Measurements from ENCODE around the gene BRMS1L. TPM values are rescaled to one million over a fixed set of nuclear protein-coding genes. Genes with fewer than 3 reads are reported as not detected.
A peak's percentile ranks its signal among the peaks of the same experiment; 100 is the strongest.

BRMS1L gene
- polyA plus RNA-seq, 2 of the 4 experiments (the other 2 are of a cell fraction): 17.0 to 18.1 TPM

DNA sequence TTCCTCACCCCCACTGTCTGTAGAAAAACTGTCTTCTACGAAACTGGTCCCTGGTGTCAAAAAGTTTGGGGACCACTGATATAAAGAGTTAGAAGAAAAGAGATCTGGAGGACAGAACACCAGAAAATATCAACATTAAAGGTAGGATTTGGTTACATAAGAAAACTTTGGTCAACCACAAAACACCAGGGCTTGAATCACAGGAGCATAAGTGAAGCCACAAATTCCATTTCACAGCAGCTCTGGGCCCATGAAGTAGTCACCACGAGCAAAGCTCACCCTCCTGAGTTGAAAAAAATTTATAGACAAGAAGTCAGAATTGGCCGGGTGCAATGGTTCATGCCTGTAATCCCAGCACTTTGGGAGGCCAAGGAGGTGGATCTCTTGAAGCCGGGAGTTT lies 36.5 kb upstream of the BRMS1L start:
- H3K27ac ChIP-seq: no peak overlapping the region
- TF ChIP-seq PHF8 (IDR thresholded peaks at IDR 0.05; ENCODE audit: borderline replicate concordance, low read depth): no peak
- no peak for TF ChIP-seq BCL3 (IDR thresholded peaks at IDR 0.05)
- TF ChIP-seq FOSL2 (IDR thresholded peaks at IDR 0.05): no peak
- TF ChIP-seq FOSL2 (CRISPR knock-in tag; IDR thresholded peaks at IDR 0.05): no peak
- no peak for TF ChIP-seq HOXB13 (CRISPR knock-in tag; IDR thresholded peaks at IDR 0.05; ENCODE audit: low read depth)
- no peak for TF ChIP-seq SREBF2 (IDR thresholded peaks at IDR 0.05)
- TF ChIP-seq ZFP36 (IDR thresholded peaks at IDR 0.05; ENCODE audit: borderline replicate concordance, partially characterized antibody): no peak
- no peak for TF ChIP-seq CEBPB (IDR thresholded peaks at IDR 0.05)
- TF ChIP-seq EHMT2 (IDR thresholded peaks at IDR 0.05; ENCODE audit: low read depth): no peak
- TF ChIP-seq HDAC2 (IDR thresholded peaks at IDR 0.05): no peak
- no peak for TF ChIP-seq CBX8 (IDR thresholded peaks at IDR 0.05)
- no peak for TF ChIP-seq HOXA7 (CRISPR knock-in tag; IDR thresholded peaks at IDR 0.05)
- TF ChIP-seq CHD4 (IDR thresholded peaks at IDR 0.05; ENCODE audit: borderline replicate concordance): no peak
- TF ChIP-seq HOXB5 (CRISPR knock-in tag; IDR thresholded peaks at IDR 0.05): no peak
- no peak for TF ChIP-seq POLR2A (IDR thresholded peaks at IDR 0.05; ENCODE audit: low read length)
- TF ChIP-seq, protein P1, sequence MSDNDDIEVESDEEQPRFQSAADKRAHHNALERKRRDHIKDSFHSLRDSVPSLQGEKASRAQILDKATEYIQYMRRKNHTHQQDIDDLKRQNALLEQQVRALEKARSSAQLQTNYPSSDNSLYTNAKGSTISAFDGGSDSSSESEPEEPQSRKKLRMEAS (IDR thresholded peaks at IDR 0.05): no peak
- no peak for TF ChIP-seq NFE2L2 (conservative IDR thresholded peaks at IDR 0.05; ENCODE audit: low read length)
- H3K4me1 ChIP-seq: no peaks in the 10 kb centered on the region
- FAIRE-seq (no peak), DNase-seq (ENCODE audit: low read depth in 1 of 2, low spot score in 1 of 2) (no peak), ATAC-seq (no peak)
- ChIA-PET POLR2A (no interaction called here), CTCF (no interaction called here)
- 73% methylated on average over 4 of the region's 4 CpGs for WGBS (ENCODE audit: missing lambda C conversion rate)
- H3K4me2 ChIP-seq: no peak overlapping the region
- H3K4me3 ChIP-seq: no peak overlapping the region
- H3K9me3 ChIP-seq: no peaks in the 10 kb centered on the region

GRCh38 chr14:35797796-35798195 lies 28.3 kb upstream of the BRMS1L start:
- no peaks in the 10 kb centered on the region for H3K4me1 ChIP-seq
- ChIA-PET CTCF (interaction anchor here (1.2 kb wide), 1 partner anchor 21 kb away, joined by 3 read pairs; no protein-coding TSS in a partner anchor), POLR2A (no interaction called here)

GRCh38 chr14:35806006-35806907 lies 19.9 kb upstream of the BRMS1L start:
- TF ChIP-seq TFCP2L1 (CRISPR knock-in tag; IDR thresholded peaks at IDR 0.05) (no peak), MAFK (IDR thresholded peaks at IDR 0.05; ENCODE audit: partially characterized antibody) (peak; percentile 78)
- FAIRE-seq: no peak
- no peak for ATAC-seq
- Histone ChIP-seq H3K27ac (no peak overlapping the region), H3K4me2 (peak overlapping the region; percentile 94), H3K4me3 (no peak overlapping the region), H3K9me3 (no peaks in the 10 kb centered on the region), H3K4me1 (peaks cover 18% of the 10 kb centered on the region)
- WGBS (ENCODE audit: missing lambda C conversion rate): 88% methylated on average over 2 of the region's 2 CpGs
- ChIA-PET POLR2A (interaction anchor here (1.1 to 2.3 kb wide), 2 partner anchors 20 to 51 kb away, joined by 4 to 10 read pairs; partner anchors contain the start of gene BRMS1L), CTCF (interaction anchor here (0.7 to 1.8 kb wide), 4 partner anchors 9 to 47 kb away, joined by 3 to 8 read pairs (median 4); no protein-coding TSS in a partner anchor)
- DNase-seq (ENCODE audit: low read depth in 1 of 2, low spot score in 1 of 2): no peak

More at GRCh38 chr14:35797796-35798195, 28.3 kb upstream of the BRMS1L start:
- Histone ChIP-seq H3K4me3 (no peak overlapping the region), H3K27ac (no peak overlapping the region), H3K4me2 (no peak overlapping the region), H3K9me3 (no peaks in the 10 kb centered on the region)
- 92% methylated on average over 6 of the region's 6 CpGs for WGBS (ENCODE audit: missing lambda C conversion rate)
- no peak for DNase-seq (ENCODE audit: low read depth in 1 of 2, low spot score in 1 of 2)
- no peak for FAIRE-seq
- TF ChIP-seq CHD4 (IDR thresholded peaks at IDR 0.05; ENCODE audit: borderline replicate concordance) (no peak), JUNB (IDR thresholded peaks at IDR 0.05) (no peak)
- no peak for ATAC-seq

All from A549 (cell line).